ENCODE data around the gene CTSW.

GRCh38 chr11:65861533-65862183, 18.0 kb upstream of the CTSW start:
- TF ChIP-seq CTCF (IDR thresholded peaks at IDR 0.05): no peak
- no peak for TF ChIP-seq POLR2A (IDR thresholded peaks at IDR 0.05)
- no peak for TF ChIP-seq POLR2AphosphoS5 (IDR thresholded peaks at IDR 0.05)
- no peak for TF ChIP-seq EP300 (IDR thresholded peaks at IDR 0.05)
